ENCODE data around the gene PCCA. TPM values are rescaled to one million over a fixed set of nuclear protein-coding genes. Genes with fewer than 3 reads are reported as not detected.

The PCCA gene
- total RNA-seq, 4 donors from 2014 or later = 40.1 to 82.8 (median 61.1) TPM

GRCh38 chr13:100526318-100527000 lies 437.6 kb downstream of the PCCA start:
- no peak for TF ChIP-seq CTCF (IDR thresholded peaks at IDR 0.05; ENCODE audit: low read depth)

GRCh38 chr13:100527644-100528043 lies 438.8 kb downstream of the PCCA start:
- no peak for TF ChIP-seq CTCF (IDR thresholded peaks at IDR 0.05; ENCODE audit: low read depth)

- no peak for TF ChIP-seq CTCF (IDR thresholded peaks at IDR 0.05; ENCODE audit: low read depth)
These were observed 439.5 kb downstream of the PCCA start for GRCh38 chr13:100528353-100528752.

GRCh38 chr13:100528820-100529219 lies 439.9 kb downstream of the PCCA start:
- TF ChIP-seq CTCF (IDR thresholded peaks at IDR 0.05; ENCODE audit: low read depth) = no peak

- no peak for TF ChIP-seq CTCF (IDR thresholded peaks at IDR 0.05; ENCODE audit: low read depth)
These were observed 440.9 kb downstream of the PCCA start for GRCh38 chr13:100529666-100530377.

- no peak for TF ChIP-seq CTCF (IDR thresholded peaks at IDR 0.05; ENCODE audit: low read depth)
These were observed 441.8 kb downstream of the PCCA start for GRCh38 chr13:100530671-100531213.

- no peak for TF ChIP-seq CTCF (IDR thresholded peaks at IDR 0.05; ENCODE audit: low read depth)
These were observed 443.3 kb downstream of the PCCA start for GRCh38 chr13:100532090-100532766.

All from subcutaneous adipose tissue (tissue), 4 donors.